Measurements from ENCODE around the gene COG6.

Gene COG6

DNA sequence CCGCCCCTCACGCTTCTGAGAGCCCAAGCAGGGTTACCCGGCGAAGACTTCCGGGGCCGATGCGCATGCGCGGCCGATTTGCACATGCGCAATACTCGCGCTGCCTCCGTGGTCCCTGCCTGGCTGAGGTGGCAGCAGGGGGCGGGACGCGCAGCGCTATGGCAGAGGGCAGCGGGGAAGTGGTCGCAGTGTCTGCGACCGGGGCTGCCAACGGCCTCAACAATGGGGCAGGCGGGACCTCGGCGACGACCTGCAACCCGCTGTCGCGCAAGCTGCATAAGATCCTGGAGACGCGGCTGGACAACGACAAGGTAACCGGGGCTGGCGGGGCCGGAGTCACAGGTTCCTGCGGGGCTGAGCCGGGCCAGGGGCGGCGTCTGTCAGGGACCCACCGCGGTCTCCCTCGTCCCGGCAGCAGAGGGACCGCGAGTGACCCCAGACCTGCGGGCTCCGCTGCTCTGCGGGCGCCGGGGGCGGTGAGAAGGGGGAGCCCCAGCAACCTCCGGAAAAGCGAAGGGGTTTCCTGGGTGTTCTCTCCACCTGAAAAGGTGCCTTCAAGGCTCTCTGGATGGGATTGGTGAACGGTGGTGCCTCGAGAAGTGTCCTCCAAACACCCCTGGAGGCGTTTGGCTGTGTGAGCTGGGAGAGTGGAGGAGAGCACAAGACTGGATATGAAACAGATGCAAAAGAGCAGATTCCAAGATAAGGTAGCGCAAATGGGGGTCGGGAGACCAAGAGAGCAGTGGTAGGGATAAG, at the start of gene COG6:
Gene COG6, plus strand, starts transcription at position 94 of the 756 bp plus-strand sequence. Its CDS starts 65 bp downstream, at position 159.
- peak; percentile 95 for DNase-seq

DNA sequence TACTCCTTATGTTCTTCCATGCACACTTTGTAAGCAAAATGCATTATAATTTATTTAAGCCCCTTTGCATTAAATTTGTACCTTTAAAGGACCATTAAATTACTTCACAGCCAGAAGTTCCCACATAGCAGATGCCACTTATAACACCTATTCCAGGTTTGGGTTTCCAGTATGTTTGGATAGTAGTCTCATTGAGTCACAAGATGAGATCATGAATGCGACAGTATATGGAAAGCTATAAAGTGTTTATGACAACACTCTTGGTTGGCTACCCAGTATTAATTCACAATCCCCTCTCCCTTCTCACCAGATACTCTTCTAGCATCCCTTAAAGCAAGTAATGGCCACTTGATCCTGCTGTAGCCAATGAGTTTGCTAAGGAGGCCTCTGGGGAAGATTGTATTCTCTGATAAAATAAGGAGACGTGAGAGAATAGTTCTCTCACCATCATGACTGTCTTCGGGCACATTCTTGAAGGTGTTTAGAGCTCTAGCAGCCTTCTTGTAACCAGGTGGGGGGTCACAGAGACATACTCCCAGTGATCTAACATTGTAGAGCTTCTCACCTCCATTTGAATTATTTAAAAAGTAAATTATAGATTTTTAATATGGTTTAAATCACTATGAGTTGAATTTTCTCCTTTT, 49.7 kb upstream of the COG6 start:
- DNase-seq: no peak

DNA sequence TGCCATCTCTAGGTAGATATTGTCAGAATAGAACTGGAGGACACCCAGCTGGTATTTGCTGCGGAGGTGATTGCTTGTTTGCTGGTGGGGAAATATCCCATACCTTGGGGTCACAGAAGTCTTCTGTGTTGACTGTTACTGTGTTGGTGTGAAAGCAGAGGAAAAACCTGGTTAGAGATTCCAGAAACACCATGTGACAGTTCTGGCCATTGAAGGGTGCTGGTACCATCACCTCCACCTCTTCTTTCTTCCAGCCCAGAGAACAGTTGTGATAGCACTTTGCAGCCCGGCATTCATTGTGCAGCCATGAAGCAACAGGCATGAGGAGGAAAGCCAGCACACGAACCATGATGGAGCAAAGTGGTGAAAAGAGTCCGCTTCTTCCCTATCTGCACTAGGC, 47.6 kb upstream of the COG6 start:
- no peak for DNase-seq

GRCh38 chr13:39612023-39612637, 43.3 kb upstream of the COG6 start:
- peak; percentile 65 for DNase-seq

DNA sequence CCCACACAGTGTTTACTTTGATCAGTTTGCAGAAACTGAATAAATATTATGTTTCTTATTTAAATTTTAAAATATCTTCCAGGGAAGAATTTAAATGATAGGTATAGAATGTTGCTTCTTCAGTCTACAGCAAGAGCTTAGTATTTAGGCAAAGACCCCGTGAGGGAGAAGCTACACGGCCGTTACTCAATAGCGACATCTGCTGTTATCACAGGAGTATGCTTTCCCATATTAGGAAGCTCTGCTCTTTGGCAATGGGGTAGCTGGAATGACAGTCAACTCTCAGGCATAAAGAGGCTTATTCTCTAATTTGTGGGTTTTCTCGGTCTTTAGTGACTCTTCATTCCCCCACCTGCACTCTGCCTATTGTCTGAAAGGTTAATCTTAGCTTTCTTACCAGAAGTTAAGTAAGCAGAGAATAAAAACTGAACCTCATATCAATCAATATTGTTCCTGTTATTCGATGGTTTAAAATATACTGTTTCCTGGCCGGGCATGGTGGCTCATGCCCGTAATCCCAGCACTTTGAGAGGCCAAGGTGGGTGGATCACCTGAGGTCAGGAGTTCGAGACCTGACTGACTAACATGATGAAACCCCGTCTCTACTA, 39.3 kb upstream of the COG6 start:
- DNase-seq: peak; percentile 56

GRCh38 chr13:39618561-39618960, 36.9 kb upstream of the COG6 start:
- no peak for DNase-seq

DNA sequence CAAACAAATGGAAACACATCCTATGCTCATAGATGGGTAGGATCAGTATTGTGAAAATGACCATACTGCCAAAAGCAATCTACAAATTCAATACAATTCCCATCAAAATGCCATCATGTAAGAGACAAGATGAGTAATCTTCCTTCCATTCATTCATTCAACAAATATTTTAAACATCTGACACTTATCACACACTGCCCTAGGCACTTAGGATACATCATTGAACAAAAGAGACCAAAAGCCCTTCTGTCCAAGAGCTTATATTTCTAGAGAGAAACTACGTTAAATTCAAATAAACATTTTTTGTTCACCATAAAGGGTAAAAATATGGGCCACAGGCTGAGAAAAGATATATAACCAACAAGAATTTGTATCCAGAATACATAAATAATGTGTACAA, 32.0 kb upstream of the COG6 start:
- DNase-seq: no peak

DNA sequence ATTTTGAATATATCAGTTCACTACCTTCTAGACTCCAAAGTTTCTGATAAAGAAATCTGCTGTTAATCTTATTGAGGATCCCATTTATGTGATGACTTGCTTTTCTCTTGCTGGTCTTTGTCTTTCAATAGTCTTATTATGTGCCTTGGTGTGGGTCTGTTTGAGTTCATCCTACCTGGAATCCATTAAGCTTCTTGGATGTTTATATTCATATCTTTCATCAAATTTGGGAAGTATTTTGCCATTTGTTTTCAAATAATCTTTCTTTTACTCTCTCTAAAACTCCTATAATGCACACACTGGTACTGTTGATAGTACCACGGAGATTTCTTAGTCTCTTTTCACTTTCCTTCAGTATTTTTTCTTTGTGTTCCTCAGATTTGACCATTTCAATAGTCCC, 24.2 kb upstream of the COG6 start:
- no peak for DNase-seq

DNA sequence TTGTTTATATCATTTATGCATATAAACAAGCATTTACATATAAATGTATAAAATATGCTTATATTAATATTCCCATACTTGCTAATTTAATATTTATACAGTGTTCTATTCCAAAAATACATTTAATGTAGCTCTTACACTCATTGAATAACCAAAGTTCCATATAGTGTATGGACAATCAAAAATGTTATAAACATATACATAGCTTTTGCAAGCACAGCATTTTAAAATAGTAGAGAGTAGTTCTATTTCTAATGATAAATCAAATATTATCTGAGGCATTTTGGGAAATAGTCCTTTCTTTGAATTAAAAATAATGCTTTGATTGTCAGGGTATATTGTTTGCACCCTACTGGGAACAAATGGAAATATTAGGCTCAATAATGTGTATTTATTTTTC, 22.5 kb upstream of the COG6 start:
- DNase-seq: no peak

GRCh38 chr13:39635564-39635963, 19.9 kb upstream of the COG6 start:
- DNase-seq: no peak

DNA sequence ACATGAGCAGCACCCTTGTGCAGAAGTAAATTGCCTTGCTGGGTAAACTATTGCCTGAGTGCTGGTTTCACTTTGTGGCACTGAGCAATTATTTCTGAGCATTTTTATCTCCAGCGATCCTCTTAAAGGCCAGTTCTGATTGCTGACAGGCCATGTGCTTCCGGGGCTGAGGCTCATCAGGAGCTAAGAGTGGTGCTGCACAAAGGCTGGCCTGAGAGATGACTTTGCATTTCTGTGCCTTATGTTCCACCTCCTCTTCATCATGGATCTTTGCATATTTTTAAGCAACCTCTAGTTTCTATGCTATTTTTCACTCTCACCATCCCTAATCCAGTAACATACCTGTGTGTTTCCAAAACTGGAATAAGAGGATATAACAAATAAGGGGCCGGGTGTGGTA, 17.6 kb upstream of the COG6 start:
- no peak for DNase-seq

DNA sequence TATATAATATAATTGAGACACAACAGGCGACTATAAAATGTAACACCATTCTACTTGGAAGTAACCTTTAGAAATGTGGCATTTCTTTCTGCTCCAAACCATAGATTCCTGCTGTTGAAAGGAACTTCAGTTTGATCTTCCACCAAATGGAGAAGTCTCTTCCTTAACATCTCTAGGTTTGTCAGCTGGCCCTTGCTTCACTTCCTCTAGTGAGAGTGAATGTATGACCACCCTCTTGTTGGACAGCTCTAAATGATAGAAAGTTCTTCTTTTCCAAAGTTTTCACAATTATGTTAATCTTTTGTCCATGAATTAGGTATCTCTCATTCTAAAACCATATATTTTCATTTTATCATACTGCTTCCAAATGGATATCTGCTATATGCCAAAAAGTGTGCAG, 13.8 kb upstream of the COG6 start:
- DNase-seq: no peak

- DNase-seq: no peak
Observed at GRCh38 chr13:39646122-39646521, 9.3 kb upstream of the COG6 start.

DNA sequence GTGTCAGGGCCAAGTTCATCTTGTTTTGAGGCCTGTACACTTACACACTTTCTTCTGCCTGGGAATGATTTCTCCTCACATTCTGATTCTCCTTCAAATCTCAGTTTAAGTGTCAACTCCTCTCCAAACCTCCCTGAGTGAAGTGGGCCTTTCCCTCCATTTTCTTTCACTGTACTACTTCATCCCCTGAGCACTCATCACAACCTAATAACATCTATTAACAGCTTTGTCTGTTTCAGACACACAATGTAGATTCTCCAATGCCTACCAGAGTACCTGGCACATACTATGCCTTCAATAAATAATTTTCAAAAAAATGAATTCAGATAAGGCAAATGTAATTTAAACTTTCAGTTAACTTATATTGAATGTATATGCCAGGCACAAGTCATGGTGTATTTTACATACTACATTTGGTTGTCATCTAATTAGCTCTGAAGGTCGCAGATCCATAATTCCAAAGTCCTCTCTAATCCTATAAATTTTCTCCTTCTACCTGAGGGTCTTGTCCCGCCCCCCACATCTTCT, 357 bp upstream of the COG6 start:
- no peak for DNase-seq

GRCh38 chr13:39656325-39656677, 839 bp downstream of the COG6 start:
- DNase-seq: no peak

DNA sequence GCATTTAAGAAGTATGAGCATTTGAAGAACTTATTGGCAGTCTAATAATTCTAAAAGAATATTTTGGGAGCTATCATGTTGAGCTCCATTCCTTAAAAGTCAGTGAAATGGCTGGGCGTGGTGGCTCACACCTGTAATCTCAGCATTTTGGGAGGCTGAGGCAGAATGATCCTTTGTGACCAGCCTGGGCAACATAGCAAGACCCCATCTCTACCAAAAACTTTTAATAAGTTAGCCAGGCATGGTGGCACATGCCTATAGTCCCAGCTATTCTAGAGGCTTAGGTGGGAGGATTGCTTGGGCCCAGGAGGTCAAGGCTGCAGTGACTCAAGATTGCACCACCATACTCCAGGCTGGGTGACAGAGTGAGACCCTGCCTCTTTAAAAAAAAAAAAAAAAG, 8.0 kb downstream of the COG6 start:
- no peak for DNase-seq

DNA sequence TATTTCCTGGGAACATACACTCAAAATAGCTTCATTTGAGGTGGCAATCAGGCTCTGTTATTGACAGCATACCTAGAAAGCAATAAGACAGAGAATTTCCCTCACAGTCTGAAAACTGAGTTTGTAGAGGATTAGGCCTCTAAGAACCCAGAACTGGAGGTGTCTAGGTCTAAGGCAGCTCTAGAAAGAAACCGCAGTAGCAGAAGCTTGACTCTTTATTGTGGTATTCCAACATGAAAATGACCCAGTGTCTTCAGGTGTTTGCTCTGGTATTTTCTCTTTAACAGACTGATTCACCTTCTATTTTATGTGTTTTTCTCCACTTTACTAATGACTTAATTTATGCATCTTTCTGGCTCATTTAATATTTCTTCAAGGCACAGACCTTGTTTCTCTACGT, 8.5 kb downstream of the COG6 start:
- DNase-seq: no peak

DNA sequence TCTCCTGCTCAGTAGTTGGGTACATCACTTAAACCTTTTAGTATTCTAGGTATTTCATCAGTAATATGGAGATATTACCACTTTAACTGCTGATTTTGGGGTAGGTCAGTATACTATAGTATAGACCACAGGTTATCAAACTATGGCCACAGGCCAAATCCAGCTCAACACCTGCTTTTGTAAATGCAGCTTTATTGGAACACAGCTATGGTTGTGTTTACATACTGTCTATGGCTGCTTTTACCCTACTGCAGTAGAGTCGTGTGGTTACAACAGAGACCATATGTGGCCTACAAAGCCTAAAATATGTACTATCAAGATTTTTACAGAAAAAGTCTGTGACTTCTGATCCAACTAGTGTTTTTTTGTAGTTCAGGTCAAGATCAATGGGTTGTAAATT, 10.3 kb downstream of the COG6 start:
- DNase-seq: no peak

- DNase-seq: no peak
Observed at GRCh38 chr13:39670445-39670844, 15.0 kb downstream of the COG6 start.

DNA sequence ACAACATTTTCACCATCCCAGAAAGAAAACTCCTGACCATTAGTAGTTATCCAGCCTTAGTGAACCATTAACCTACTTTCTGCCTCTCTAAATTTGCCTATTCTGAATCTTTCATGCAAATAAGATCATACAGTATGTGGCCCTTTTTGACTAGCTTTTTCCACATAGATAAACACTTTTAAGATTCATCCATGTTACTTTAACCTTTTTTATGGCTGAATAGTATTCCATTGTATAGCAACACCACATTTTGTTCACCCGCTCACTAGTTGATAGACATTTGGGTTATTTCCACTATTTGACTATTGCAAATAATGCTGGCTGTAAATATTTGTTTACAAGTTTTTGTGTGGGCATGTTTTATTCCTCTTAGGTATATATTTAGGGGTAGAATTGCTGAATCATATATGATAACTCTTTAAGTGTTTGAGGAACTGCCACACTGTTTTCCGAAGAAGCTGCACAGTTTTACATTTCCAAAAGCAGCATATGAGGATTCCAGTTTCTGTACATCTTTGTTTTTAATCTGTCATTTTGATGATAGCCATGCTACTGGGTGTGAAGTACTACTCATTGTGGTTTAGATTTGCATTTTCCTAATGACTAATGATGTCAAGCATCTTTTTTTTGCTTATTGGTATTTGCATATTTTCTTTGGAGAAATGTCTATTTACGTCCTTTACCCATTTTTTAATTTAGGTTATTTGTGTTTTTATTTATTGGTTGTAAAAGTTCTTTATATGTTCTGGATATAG, 17.1 kb downstream of the COG6 start:
- no peak for DNase-seq

DNA sequence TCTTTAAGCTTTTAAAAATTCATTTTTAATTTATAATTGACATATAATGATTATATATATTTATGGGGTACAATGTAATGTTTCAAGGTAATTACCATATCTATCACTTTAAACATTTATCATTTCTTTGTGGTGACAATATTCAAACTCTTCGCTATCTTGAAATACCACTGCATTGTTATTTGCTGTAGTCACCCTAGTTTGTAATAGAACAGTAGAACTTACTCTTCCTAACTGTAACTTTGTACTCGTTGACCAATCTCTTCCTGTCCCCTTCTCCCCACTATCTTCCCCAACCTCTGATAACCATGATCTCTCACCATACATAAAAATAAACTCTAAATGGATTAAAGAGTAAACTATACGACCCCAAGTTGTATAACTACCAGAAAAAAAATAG, 20.4 kb downstream of the COG6 start:
- no peak for DNase-seq

DNA sequence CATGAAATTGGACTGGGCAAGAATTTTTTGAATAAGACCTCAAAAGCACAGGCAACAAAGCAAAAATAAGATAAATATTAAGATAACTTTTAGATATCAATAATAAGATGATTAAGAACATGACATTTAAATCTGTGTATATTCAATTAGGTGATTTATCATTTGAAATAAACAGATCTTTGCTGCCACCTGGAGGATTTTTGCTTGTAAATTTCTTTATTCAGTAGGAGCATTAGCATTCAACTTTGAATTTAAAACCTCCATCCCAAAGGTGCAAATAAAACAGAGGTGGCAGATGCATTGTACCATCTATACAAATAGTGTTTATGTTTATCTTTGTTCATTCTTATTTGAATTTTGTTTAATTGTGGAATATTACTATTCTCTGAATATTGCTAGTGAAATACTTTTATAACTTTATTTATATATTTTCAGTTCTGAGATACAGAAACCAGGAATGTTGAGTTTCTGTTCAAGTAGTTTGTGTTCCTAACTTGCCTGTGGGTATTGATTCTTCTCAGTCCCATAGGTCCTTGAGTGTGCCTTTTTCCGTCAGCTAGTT, 20.9 kb downstream of the COG6 start:
- DNase-seq: peak; percentile 69

GRCh38 chr13:39682310-39682709, 26.8 kb downstream of the COG6 start:
- DNase-seq: no peak

All from CD4-positive, alpha-beta T cell treated with Interleukin-17A for 1 hour (primary cell).